ENCODE results near the gene PRKN.

DNA sequence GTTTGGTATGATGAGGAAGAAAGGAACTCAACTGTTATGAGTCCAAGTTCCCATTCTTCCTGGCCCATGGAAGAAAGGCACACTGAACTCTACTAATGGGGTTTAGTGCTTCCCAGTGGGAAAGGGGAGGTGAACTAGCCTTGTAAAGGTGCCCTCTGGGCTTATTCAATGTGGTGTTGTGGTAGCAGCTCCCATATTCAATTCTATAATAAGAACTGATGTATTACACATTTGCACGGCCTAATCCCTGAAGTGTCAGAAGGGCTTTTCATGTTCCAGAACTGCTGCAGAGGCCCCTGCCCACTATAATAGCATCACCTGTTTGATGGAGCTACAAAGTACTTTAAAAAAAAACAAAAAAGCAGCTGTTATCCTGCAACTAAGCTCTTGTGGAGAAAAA is 17.1 kb downstream of the PRKN start:
- TF ChIP-seq, protein P1, sequence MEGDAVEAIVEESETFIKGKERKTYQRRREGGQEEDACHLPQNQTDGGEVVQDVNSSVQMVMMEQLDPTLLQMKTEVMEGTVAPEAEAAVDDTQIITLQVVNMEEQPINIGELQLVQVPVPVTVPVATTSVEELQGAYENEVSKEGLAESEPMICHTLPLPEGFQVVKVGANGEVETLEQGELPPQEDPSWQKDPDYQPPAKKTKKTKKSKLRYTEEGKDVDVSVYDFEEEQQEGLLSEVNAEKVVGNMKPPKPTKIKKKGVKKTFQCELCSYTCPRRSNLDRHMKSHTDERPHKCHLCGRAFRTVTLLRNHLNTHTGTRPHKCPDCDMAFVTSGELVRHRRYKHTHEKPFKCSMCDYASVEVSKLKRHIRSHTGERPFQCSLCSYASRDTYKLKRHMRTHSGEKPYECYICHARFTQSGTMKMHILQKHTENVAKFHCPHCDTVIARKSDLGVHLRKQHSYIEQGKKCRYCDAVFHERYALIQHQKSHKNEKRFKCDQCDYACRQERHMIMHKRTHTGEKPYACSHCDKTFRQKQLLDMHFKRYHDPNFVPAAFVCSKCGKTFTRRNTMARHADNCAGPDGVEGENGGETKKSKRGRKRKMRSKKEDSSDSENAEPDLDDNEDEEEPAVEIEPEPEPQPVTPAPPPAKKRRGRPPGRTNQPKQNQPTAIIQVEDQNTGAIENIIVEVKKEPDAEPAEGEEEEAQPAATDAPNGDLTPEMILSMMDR (conservative IDR thresholded peaks at IDR 0.05) = no peak
- no peak for TF ChIP-seq EZH2 (IDR thresholded peaks at IDR 0.05; ENCODE audit: low read depth)
